GM13976 (cell line): ENCODE results near the gene CUBN.

Experiments used
- DNase-seq: peaks from one replicate; pipeline ENCODE4 v3.0.0; 2012; ENCODE audit warnings: low spot score
- CTCF ChIP-seq: IDR thresholded peaks from 2 replicates; pipeline ENCODE4 v1.5.1; 2012; ENCODE audit warnings: borderline replicate concordance, mild to moderate bottlenecking; ENCODE audit not compliant: insufficient read depth; ENCODE audit errors: extremely low read depth, missing control alignments, control extremely low read depth
- in situ Hi-C: fragments of 300-500 bp; cut with MboI; formaldehyde crosslinking; loops from one replicate; pipeline ENCODE4 v1.12.0; 2022; ENCODE audit warnings: low sequenced_read_pairs, mixed read lengths, inconsistent platforms; ENCODE audit not compliant: unreplicated experiment

CUBN gene

DNA sequence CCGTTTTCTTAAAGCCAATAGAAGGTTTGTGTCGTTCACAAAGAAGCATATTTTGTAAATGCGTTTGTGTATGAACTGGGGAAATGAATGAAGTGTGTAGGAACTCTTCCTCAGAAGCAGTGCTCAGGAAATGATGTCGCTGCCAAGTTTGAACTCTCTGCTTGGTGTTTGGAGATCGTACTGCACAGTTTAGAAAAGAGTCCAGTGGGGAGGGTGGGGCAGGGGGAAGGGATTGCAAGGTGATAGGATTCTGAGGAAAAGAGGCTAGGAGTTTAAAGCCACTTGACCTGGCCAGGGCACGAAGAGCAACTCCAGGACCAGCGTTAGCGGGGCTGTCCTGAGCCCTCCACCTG lies 122.2 kb downstream of the CUBN start:
- no peak for TF ChIP-seq CTCF
- DNase-seq, result no peak
- in situ Hi-C loops, result no loop called here

DNA sequence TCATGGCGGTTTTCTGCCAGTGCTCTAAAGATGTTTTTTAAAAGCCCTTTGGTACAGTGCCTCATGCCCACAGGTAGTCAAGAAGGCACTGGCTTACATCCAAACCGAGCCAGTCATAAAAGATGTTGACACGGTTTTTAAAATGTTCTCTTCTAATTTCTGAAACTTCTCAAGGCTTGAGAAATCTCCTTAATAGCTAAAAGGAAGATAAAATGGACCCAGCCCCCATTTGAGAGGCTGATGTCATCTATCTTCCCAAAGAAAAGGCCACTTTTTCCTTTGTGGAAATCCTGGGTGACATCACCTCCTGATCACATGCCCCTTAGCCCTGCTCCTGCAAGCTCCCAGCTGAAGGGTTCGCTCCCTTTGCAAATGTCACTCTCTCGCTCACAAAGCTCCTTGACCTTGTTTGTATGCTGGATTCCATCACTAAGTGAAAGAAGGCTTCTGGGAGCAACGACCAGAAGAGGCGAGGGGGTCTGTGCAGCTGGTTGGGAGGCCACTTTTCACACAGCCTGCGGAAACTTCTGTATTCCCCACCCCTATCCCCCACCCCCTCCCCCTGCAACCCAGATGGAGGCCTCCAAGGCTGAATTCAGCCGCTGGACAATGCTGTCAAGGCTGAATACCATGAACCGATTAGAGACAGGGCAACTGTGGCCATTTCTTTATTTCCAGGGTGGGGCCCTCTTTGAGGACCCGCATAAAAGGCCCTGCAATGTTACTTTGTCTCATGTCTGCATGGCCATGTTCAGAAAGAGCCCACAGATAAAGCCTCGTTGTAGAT lies 122.8 kb downstream of the CUBN start:
- TF ChIP-seq CTCF, result no peak
- in situ Hi-C loops, result no loop called here
- no peak for DNase-seq

GRCh38 chr10:17005621-17006566 lies 123.7 kb downstream of the CUBN start:
- TF ChIP-seq CTCF, result no peak
- in situ Hi-C loops, result no loop called here
- no peak for DNase-seq

- in situ Hi-C loops, result no loop called here
- DNase-seq, result no peak
- TF ChIP-seq CTCF, result no peak
These were observed 124.7 kb downstream of the CUBN start for GRCh38 chr10:17004801-17005380.

- in situ Hi-C loops, result no loop called here
- TF ChIP-seq CTCF, result no peak
- no peak for DNase-seq
These were observed 125.8 kb downstream of the CUBN start for GRCh38 chr10:17003651-17004286.

- DNase-seq, result no peak
- in situ Hi-C loops, result no loop called here
- no peak for TF ChIP-seq CTCF
These were observed 126.5 kb downstream of the CUBN start for GRCh38 chr10:17003151-17003550.
